Activated naive CD4-positive, alpha-beta T cell treated with anti-CD3 and anti-CD28 coated beads, Interleukin-2, amount 50 U/mL, for 16 hours (primary cell): ENCODE results near the gene PITRM1.
"Not testable (repeated sequence)": the region's sequence is repeated elsewhere in the genome, so short reads cannot be mapped to it uniquely, and the experiment has no call there.

ENCODE experiments used
- DNase-seq: peaks from one replicate; pipeline ENCODE4 v3.0.0-alpha.2; 2020

The PITRM1 gene

DNA sequence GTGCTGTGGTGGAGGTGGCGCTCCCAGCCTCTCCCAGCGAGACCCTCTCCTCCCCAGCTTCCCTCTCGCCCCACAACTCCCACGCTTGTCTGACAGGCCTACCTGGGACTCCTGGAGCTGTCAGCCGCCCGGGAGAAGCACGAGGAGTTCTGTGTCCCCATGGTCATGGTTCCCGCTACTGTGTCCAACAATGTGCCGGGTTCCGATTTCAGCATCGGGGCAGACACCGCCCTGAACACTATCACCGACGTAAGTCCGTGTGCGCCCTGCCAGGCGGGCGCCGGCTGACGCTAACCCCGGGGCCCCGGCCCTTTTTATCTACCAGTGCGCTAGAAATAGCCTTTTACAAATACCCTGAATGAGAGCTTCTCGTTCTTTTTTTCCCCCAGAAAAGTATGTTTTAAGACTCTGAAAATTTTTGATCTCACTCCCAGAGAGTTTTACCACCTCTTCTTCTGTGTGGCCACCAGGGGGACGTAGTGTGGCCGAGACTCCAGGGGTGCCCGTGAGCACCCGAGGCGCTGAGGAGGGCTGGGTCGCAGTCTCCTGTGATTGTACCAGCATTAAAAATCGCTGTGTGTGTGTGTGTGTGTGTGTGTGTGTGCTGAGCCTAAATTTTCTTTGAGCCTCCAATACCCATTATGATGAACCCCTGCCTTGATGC lies 52.7 kb downstream of the PITRM1 start:
- no peak for DNase-seq

DNA sequence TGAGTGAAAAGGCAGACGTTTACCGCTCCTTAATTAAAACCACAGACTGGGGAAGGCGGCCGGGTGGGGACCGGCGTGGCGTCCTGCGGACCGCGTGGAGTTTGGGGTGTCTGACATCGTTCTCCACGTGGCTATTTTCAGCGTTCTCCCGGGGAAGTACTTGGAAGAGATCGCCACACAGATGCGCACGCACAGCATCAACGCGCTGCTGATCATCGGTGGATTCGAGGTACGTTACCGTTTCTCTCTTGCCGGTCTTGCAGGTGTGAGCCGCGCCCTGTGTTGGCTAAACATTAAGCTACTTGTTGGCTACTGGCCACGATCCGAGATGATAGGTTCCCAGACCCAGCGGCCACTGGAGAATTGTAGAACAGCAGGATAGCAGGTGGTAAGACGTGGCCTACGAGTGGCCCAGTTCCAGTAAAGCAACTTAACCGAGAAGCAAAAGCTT lies 53.9 kb downstream of the PITRM1 start:
- no peak for DNase-seq

DNA sequence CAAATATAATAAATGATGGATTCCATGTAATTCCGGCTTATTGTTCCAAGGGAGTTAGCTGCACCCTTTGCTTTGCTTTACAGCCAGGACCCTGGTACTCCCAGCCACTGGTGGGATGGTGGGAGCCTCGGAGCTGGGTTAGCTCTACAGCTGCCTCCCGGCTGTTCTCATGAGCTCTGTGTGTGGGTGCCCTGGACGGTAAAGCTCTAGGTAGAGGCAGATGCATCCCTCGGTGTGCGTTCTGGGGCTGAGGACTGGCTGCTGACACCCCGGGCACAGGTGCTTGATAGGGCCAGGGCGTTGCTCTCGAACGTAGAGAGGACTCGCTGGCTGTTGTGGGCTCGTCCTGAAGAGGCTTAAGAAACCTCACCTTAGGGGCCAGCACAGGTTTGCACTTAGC lies 55.1 kb downstream of the PITRM1 start:
- no peak for DNase-seq

DNA sequence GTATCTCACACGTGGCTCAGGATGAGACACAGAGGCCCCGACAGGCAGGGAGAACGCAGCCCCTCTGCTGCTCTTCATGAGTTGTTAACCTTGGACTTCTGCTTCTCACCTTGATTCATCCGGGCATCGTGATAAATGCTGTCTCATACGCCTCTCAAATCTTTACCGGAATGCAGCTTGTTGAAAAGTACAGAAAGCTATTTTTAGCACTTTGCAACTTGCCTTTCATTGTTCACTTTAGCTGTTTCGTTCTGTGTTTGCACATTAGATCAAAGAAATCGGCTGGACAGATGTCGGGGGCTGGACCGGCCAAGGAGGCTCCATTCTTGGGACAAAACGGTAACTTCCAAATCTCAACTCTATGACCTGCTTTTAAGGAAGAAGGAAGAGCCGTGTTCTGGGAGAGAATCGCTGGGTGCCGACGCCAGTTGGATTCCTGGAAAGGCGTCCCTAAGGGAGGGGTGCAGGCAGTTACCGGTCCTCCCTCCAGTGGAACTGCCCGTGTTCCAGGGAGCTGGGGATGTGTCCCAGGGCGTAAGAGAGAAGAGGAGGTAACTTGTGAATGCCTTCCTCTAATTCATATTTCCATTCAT lies 56.0 kb downstream of the PITRM1 start:
- DNase-seq = no peak

DNA sequence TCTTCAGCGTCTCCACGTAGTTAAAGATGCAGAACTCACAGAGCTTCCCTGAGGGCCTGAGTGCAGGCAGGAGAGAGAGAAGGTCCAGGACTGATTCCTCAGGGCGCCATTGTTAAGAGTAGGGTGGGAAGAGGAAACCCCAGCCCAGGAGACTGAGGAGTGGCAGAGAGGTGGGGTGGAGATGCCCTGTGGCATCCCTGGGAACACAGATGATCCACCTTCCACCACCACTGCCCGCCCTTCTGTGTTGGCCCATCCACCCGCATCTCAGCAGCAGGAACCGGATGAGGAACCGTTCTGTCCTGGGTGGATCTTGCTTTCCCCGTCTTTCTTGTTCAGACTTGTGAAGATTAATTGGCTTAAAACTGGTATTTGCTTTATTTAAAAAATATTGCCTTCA lies 56.9 kb downstream of the PITRM1 start:
- no peak for DNase-seq

DNA sequence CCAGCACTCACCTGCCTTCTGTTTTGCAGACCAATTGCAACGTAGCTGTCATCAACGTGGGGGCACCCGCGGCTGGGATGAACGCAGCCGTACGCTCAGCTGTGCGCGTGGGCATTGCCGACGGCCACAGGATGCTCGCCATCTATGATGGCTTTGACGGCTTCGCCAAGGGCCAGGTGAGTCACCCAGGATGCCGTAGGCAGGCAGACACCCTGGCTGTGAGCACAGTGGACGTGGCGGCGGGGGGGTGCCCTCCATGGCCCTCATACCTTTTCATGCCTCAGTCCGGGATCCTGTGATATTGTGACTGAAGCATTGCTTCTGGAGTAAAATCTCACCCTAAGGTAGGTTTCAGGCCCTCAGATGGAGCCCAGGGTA lies 59.2 kb downstream of the PITRM1 start:
- no peak for DNase-seq

DNA sequence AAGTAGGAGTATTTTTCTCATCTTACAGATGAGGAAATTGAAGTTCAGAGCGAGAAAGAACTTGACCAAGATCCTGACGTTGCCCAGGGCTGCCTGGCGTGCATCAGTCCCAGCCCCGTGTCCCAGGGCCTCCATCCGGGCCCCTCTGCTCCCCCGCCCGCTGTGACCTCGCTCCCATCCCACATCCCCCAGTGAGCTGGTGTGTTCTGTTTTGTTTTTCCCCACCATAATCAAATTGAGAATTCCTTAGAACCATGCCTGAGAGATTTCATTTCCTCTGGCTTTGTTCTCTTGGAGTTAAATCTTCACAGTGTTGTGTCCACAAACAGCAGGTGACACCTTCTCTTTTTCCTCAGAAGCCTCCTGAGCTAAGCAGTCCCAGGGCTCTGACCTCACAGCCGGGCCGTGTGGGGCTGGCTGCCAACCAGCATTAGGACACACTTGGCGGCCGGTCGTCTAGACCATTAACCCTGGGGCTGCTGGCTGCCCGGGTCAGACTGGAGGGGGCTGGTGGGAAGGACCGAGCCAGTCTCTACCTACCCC lies 60.9 kb downstream of the PITRM1 start:
- no peak for DNase-seq

DNA sequence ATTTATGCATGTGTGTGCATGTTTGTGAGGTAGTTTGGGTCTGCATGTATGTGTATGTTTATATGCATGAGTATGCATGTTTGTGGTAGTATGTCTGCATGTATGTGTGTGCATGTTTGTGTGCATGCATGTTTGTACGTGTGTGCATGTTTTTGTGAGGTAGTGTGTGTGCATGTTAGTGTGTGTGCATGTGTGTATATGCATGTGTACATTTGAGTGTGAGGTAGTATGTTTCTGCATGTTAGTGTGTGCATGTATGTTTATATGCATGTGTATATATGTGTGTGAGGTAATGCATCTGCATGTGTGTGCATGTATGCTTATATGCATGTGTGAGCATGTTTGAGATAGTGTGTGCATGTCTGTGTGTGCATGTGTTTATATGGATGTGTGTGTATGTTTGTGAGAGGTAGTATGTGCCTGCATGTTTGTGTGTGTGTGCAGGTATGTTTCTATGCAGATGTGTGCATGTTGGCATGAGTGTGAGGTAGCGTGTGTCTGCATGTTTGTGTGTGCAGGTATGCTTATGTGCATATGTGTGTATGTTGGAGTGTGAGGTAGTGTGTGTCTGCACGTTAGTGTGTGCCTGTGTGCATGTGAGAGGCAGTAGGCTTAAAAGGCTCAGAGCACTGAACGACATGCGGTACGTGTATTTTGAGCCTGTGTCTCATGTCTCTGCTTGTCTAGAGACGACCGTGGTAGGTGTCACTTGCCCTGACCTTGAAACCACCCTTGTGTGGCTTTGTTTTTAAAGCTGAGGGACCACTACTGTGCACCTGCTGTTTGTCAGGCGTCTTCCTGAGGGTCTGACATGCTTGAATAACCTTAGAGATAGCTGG lies 61.6 kb downstream of the PITRM1 start:
- no peak for DNase-seq

DNA sequence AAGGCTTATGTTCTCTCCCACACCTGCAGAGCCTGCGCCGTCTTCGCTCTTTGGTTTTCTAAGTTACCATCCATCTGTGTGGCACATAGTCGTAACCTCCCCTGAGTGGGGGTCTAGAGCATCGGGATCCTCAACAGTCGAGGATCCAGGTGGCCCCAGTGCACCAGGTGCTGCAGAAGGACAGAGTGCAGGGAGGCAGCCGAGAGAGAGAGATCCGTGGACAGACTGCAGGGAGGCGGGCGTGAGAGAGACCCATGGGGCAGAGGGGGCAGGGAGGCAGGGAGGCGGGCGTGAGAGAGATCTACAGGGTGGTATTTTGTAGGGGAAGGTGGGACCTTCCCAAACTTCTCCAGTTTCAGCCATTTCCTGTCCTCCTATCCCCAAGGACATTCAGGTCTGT lies 62.9 kb downstream of the PITRM1 start:
- DNase-seq = no peak

DNA sequence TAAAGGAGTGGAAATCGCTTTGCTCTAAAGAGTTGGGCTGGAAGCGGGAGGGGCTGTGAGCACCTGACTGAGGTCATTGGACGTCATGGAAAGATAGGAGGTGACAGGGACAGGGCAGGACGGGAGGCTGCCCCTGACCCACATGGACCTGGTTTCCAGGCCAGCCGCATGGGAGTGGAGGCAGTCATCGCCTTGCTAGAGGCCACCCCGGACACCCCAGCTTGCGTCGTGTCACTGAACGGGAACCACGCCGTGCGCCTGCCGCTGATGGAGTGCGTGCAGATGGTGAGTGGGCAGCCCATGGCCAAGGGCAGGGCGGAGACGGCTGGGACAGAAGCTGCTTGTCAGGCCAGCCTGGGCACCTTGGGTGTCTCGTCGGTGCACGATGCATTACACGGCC lies 63.4 kb downstream of the PITRM1 start:
- no peak for DNase-seq

DNA sequence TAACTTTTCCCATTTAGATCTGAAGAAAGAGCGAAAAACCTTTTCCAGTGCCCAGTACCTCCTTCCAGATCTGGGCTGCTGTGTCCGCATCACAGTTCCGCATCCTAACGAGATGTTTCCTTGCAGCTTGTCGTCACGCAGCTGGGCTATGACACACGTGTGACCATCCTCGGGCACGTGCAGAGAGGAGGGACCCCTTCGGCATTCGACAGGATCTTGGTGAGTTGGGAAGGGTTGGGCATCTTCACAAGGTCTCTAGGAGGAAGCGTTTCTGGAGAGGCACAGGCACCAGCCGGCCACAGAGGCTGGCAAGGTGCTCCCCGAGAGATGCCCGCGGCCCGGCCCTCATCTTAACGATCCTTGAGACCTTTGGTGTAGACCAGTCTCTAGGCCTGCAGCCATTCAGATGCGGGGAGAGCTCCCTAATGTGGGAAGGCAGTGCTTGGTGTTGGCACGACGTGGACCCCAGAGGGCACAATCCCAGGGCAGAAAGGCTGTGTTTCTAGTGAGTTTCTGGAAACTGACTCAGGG lies 63.9 kb downstream of the PITRM1 start:
- no peak for DNase-seq

DNA sequence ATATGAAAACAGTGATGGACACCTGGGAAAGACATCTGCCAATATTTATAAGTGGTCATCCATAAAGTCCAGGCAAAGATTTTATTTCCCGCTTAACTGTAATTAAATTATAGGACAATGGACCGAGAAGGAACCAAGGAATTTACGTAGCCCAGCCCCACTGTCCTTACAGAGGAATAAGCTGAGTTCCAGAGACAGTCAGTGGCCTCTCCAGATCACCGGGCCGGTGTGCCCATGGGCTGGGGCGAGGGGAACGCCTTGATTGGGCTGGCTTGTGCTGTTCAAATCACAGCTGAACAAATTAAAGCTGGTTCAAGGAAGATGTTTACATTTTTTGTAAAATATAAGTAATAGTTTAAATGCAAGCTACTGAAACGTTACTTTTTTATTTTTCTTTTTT lies 64.5 kb downstream of the PITRM1 start:
- DNase-seq = no peak

DNA sequence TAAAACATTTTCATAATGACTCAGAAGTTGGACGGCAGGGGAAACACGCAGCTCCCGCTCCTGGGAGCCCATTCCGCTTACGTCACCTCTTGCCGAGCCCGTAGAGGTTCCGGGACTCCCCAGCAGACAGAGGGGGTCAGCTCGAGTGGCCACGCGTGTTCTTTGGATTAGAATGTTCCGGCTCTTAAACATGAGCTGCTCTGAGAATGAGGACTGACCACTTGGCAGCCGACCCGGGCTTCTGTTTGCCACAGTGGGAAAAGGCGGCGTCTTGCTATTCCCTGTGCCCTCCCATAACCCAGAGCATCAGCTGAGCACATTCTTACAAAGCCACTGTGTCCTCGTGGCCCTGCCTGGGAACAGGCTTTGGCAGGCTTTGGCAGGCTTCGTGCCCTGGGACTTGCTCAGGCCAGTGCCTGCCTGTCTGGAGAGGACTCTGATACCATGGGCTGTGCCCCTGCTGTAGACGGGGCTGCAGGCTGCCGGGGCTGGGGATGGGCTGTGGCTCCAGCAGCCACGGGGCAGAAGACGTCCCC lies 65.1 kb downstream of the PITRM1 start:
- DNase-seq = no peak

DNA sequence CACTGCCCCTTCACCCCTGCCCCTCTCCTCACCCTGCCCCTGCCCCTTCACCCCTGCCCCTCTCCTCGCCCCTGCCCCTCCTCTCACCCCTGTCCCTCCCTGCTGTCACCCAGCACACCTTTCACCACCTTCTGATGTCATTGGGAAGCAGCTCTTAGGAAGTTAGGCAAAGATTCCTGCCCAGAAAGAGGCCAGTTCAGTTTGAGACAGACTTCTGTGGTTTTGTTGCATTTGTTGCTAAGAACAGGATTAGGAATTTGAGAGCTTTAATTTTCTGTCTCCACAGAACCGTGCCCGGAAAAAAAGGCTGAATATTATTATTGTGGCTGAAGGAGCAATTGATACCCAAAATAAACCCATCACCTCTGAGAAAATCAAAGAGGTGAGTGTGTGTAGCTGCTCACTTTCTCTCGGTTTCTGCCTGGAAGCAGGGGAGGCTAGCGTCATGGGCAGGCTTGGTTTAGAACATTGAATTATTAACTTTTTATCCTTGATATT lies 65.6 kb downstream of the PITRM1 start:
- DNase-seq = no peak

DNA sequence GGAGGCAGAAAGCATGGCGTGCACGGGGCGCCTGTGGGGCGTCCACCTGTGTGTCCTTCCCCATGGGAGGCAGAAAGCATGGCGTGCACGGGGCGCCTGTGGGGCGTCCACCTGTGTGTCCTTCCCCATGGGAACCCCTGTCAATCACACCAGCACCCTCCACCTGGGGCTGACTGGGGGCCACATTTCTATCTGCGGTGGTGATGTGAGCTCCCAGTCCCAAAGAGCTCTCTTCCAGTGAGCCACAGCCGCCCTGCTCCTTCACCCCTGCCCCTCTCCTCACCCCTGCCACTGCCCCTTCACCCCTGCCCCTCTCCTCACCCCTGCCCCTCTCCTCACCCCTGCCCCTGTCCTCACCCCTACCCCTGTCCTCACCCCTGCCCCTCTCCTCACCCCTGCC lies 66.3 kb downstream of the PITRM1 start:
- DNase-seq = not testable (repeated sequence)

DNA sequence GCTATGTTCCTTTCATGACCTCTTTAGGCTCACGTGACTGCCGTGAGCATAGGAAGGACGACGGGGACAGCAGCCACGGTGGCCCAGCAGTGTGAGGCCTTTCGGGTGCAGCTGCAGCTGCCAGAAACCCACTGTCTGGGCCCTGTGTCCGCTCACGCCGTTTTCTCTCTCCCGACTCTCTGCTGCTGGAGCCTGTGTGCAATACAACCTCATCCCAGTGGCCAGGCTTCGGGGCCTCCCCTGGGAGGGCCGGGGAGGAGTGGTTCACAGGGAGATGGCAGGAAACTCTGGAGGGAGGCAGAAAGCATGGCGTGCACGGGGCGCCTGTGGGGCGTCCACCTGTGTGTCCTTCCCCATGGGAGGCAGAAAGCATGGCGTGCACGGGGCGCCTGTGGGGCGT lies 66.7 kb downstream of the PITRM1 start:
- DNase-seq = no peak

DNA sequence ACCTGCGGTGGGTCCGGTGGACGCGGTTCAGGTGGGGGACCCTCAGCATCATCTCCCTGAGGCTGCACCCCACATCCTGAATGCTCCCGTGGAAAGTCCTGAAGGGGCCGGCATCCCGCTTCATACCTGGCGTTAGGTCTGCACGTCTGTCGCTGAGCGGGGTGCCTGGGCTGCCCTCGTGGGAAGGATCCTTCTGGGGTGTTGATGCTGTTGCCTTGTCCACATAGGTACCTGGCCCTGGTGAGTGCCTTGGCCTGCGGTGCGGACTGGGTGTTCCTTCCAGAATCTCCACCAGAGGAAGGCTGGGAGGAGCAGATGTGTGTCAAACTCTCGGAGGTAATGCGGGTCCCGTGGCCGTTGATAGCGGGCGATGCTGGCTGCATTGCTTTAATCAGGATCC lies 67.4 kb downstream of the PITRM1 start:
- no peak for DNase-seq

DNA sequence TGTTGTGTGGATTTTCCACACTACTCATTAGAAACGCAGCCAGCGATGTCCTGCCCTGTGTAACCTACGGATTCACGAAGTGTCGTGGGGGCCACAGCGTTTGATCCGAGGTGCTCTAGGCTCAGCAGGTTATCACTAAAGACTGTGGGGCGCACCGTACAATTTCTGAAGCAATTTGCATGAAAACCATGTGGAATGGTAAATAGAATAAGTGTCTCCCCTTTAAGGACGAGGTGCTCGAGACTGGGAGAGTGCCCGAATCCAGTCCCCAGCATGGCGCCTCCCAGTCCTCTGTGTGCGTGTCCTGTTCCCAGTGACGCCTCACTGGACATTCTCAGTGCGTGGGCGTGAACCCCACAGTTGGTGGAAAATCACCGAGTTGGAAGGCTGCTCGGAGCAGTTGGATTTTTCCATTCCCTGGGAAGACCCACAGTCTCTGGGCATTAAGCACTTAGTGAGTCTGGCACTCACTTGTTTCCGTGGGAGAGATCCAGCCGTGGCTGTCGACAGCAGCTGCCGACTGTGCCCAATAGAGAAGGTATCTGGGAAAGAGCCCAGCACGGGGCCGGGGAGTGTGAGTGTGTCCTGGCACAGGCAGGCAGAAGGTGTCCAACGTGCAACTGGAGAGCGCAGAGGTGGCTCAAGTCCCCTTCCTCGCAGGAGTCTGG lies 68.2 kb downstream of the PITRM1 start:
- no peak for DNase-seq

DNA sequence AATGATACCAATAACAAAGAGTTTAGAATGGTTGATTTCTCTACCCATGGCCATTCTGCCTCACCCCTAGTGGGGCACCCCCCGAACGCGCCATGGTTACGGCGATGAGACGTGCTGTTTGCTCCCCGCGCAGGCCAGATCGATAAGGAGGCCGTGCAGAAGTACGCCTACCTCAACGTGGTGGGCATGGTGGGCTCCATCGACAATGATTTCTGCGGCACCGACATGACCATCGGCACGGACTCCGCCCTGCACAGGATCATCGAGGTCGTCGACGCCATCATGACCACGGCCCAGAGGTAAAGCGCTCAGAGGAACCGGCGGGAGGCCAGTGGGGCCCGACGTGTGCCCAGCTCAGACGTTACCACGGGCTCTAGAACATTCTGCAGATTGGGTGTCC lies 68.9 kb downstream of the PITRM1 start:
- DNase-seq = no peak

DNA sequence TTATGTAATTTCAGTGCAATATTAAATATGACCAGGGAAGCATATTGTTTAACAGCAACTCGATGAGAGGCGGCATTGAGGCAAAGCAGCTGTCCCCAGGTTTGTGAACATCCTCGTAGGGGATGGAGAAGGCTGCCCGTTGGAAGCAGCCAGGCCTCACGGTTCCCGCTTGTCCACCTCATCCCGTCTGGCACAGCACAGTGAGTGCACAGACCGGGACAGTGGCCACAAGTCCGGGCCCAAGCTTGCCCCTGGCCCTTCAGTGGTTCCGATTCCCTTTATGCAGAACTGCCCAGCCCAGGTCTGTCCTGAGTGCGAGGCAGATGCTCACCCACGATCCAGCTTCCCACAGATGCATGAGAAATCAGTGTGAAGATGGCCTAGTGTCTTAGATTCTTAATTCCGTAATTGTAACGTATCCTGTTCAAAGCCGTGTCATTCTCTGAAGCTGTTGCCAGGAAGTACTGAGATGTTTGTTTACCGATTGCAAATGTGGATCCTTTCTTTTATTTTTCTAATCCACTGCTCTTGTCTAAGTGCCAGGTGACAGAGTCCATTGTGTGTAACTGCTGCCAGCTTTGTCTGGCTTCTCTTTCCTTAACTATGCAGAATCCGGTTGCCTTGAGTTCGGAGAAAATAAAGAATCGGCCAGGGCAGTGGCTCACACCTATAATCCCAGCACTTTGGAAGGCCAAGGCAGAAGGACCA lies 69.7 kb downstream of the PITRM1 start:
- DNase-seq = no peak

DNA sequence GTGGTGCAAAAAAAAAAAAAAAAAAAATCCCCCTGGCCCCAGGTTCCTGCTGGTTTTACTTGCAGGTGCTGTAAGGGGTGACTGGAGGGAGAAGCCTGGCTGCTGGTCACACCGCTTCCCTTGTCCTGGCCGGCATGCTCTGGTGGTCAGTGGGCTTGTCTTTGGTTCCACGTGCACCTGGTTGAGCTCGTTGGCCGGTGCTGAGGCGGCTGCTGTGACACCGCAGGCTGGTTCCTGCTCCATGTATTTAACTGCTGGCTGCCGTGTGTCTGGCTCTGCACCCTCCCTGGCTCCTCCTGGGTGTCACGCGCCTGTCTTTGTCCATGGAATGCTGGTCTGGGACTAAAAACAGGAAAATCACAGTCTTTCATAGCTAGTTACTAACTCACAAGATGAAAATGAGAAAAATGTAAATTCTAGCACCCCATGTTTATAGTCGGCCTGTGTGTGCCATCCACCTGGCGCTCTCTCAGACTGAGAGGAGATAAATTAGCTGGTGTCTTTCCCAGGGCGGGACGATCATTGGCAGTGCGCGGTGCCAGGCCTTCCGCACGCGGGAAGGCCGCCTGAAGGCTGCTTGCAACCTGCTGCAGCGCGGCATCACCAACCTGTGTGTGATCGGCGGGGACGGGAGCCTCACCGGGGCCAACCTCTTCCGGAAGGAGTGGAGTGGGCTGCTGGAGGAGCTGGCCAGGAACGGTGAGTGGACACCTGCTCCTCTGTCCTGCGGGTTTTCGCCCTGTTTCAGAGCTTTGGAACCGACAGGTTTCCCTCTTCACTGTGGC lies 71.5 kb downstream of the PITRM1 start:
- DNase-seq = no peak
